ENCODE results near the gene FAM90A1.
"Not testable (repeated sequence)": the region's sequence is repeated elsewhere in the genome, so short reads cannot be mapped to it uniquely, and the experiment has no call there.

The FAM90A1 gene, protein sequence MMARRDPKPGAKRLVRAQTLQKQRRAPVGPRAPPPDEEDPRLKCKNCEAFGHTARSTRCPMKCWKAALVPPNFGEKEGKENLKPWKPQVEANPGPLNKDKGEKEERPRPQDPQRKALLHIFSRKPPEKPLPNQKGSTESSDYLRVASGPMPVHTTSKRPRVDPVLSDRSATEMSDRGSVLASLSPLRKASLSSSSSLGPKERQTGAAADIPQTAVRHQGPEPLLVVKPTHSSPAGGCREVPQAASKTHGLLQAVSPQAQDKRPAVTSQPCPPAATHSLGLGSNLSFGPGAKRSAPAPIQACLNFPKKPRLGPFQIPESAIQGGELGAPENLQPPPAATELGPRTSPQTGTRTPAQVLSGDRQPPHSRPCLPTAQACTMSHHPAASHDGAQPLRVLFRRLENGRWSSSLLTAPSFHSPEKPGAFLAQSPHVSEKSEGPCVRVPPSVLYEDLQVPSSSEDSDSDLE

DNA sequence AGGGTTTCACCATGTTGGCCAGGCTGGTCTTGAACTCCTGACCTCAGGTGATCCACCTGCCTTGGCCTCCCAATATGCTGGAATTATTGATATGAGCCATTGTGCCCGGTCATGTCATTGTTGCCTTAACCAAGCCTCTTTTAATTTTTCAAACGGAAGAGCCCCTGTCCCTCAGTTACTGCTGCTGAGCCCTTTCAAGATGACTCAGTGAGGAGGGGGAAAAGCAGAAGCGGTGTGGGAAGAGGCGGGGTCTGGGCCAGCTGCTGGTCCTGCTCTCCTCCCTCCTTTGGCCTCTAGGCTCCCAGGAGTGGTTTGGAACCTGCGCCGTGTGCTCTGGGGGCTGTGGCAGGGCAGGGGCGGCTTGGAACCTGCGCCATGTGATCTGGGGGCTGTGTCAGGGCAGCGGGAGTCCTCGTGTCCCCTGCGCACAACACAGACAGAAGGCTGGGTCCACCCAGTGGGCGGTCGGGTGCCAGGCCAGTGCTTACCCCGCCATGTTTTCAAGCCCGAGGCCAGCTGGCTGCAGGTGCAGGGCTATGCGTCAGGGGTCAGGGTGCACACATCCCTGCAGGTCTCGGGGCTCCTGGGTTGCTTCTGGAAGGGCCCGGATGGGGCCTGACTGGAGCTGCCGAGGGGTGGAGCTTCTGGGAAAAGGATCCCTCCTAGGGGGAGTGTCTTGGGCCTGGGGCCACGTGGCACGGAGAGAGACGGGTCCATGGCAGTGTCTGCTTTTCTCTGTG is at the start of gene FAM90A1:
Gene FAM90A1, minus strand, starts transcription at position 627 of the 740 bp plus-strand sequence. CDS start 2,786 bp downstream, outside the sequence.
- not testable (repeated sequence) for DNase-seq (ENCODE audit: low spot score)

DNA sequence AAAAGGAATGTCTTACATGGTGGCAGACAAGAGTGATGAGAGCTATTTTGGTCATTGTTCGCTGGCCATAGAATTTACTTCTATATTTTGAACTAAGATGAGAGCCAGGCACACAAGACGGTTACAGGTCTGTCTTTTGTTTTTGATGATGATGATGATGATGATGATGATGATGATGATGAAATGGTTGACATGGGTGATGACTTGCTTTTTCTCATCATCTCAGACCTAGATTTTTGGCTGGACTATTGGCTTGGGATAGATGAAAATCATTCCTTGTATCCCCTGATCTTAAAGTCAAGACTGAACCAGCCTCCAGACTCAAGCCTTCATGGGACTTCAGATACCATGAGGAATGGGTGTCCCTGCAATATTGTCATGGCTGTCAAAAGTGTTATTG is 49.0 kb upstream of the FAM90A1 start:
- not testable (repeated sequence) for DNase-seq (ENCODE audit: low spot score)

DNA sequence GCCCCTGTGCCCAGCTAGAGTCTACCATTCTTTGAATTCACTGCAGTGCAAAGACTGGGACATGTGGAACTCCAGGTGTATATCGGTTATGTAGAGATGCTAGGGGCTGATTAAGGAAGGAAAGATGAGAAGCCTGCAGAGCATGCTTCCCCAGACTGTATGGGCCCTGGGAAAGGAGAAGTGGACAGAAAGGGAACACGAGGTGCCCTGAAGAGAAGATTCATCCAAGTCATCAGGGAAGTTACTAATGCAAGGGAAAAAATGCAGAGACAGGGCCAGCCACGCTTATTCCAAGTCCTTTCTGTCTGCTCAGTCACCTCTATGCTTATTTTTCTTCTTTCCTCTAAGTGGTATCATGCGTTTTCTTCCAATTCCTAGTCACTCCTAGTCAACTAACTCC is 39.3 kb upstream of the FAM90A1 start:
- not testable (repeated sequence) for DNase-seq (ENCODE audit: low spot score)

DNA sequence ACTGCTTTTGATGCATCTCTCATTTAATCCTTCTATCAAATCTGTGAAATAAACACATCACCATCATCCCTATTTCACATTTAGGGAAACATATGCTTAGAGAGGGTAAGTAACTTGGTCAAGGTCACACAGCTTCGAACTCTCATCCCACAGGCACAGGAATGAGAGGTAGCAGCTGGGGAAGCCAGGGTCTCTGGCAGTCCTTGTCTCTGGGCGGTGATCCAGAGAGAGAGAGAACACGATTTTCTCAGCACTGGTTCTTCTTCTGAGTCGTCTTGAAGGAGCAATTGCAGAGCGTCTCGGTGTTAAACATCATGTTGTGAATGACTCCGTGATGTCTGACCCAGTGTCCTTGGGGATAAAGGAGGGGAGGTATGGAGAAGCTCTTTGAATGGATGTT is 36.8 kb upstream of the FAM90A1 start:
- DNase-seq (ENCODE audit: low spot score), result not testable (repeated sequence)

DNA sequence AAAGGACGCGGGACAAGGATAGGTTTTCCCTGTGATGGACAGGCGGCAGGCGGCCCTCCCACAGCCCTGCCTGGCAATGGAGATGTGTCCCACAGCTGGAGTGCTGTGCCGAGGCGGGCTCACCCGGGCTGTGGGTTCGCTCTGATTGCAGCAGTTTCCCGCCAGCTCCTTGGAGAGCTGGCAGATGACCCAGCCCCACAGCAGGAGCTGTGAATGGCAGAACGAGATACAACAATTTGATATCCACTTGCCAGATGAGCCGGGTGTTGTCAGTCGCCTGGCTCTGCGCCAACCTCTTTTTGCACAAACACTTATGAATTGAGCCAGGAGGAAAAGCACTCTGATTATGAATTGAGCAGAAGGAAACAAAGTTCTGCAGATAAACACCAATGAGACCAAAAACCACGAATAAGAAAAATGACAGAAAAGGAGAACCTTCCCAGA is 33.7 kb upstream of the FAM90A1 start:
- DNase-seq (ENCODE audit: low spot score), result not testable (repeated sequence)

DNA sequence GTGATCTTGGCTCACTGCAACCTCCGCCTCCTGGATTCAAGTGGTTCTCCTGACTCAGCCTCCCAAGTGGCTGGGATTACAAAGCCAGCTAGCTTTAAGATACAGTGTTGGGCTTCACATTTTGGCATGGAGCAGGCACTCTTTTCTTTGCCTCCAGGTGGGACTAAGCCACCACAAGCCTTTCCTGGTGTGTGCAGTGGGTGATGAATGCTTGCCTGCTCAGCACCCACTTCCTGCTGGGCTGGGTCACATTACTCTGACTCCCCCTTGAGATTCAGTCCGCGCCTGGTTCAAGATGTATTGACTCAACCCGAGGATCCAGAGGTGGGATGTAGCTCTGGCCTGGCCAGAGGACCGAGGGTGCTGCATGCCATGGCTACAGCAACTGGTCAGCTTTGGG is 28.9 kb upstream of the FAM90A1 start:
- DNase-seq (ENCODE audit: low spot score), result not testable (repeated sequence)

DNA sequence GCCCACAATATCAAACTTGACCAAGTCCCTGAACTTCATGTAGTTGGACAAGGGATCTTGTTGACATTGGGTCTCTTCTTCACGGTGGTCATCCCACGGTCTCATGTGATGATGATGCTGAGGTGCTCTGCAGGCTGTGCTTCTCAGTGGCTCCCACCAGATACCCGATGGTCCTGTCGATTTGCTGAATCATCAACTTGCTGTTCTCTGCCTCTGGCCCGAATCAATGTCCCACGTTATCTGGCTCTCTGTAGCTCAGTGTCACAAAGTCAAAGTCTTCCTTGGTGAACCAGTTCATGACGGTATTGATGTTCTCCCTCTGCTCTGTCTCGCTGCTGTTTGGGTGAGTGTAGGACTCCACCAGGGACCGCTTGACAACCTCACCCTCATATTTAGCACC is 27.3 kb upstream of the FAM90A1 start:
- not testable (repeated sequence) for DNase-seq (ENCODE audit: low spot score)

DNA sequence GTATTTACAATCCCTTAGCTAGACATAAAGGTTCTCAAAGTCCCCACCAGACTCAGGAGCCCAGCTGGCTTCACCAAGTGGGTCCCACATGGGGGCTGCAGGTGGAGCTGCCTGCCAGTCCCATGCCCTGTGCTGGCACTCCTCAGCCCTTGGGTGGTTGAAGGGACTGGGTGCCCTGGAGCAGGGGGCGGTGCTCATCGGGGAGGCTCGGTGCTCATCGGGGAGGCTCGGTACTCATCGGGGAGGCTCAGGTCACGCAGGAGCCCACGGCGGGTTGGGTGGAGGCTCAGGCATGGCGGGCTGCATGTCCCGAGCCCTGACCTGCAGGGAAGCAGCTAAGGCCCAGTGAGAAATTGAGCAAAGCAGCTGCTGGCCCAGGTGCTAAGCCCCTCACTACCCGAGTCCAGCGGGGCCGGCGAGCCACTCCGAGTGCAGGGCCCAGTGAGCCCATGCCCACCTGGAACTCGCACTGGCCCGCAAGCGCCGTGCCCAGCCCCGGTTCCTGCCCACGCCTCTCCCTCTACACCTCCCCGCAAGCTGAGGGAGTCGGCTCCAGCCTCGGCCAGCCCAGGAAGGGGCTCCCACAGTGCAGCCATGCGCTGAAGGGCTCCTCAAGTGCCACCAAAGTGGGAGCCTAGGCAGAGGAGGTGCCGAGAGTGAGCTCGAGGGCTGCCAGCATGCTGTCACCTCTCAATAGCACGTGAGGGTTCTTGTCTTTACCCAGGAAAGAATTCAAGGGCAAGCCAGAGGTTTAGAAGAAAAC is 24.8 kb upstream of the FAM90A1 start:
- DNase-seq (ENCODE audit: low spot score), result not testable (repeated sequence)

DNA sequence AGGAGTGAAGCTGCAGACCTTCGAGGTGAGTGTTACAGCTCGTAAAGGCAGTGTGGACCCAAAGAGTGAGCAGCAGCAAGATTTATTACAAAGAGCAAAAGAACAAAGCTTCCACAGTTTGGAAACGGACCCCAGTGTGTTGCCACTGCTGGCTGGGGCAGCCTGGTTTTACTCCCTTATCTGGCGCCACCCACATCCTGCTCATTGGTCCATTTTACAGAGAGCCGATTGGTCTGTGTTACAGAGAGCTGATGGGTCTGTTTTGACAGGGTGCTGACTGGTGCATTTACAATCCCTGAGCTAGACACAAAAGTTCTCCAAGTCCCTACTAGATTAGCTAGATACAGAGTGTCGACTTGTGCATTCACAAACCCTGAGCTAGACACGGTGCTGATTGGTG is 24.2 kb upstream of the FAM90A1 start:
- DNase-seq (ENCODE audit: low spot score), result not testable (repeated sequence)

DNA sequence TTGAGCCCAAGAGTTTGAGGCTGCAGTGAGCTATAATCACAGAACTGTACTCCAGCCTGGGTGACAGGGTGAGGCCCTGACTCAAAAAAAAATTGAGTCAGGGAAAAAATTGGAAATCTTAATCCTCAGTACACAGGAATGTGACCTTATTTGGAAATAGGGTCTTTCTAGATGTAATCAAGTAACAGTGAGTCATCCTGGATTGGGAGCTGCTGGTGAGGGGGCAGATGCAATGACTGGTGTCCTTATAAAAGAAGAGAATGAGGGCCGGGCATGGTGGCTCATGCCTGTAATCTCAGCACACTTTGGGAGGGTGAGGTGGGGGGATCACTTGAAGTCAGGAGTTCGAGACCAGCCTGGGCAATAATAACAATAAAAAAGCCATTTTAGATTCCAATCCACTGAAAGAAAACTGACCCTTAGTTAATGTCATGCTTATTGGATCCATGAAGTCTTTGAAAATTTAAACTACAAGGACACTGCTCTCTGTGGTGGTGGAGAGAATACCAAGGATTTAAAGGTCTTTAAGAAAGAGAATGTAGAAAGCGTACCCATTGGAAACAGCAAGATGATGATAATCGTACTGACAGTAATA is 19.6 kb upstream of the FAM90A1 start:
- not testable (repeated sequence) for DNase-seq (ENCODE audit: low spot score)

DNA sequence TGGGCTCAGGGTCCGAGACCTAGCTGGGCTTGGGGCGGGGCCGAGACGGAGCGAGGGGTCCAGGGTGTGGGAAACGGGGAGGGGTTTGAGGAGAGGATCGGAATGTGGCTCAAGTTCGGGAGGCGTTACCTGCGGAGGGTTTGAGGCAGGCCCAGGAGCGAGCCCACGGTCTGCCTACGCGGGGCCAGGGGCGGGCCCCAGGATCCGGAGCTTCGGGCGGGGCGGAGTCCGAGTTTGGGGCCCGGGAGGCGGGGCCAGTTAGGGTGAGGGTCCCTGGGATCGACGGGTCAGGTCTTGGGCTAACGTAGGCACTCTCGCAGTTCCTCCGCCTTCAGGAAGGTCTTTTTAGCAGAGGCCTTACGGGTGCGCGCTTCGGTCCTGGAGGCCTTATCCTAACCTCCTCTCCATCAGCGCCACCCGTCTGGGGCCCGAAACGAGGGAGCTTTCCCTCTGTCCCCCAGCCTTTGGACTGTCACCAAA is 16.3 kb upstream of the FAM90A1 start:
- peak; percentile 53 for DNase-seq (ENCODE audit: low spot score)

DNA sequence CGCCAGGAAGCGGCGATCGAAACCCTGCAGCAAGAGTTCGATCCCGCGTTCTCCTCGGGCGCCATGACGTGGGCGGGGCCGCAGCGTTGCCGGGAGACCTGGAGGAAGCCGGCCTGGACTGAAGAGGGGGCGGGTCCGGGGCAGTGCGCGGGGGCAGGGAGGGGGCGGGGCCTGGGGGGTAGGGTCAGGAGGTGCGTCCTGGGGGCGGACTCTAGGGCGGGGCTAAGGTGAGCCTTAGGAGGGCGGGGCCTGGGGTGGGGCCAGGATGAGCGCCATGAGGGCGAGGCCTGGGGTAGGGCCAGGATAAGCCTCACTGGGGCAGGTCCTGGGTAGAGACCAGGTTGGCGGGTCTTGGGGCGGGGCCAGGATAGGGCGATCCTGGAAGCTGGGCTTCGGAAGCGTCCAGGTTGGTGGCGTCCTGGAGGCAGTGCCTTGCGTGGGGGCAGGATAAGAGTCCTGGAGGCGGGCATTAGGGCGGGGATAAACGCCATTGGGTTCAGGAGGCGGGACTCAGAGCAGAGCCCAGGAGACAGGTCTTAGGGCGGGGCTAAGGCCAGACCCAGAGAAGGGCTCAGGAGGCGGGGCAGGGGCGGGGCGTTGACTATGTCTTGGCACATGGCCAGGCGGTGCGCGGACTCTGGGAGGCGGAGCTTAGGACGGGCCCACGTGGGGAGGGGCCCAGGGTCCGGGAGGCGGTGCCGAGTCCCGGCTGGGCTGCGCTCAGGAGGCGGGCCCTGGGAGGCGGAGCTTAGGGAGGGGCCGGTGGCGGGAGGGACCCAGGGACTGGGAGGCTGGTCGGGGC is 15.7 kb upstream of the FAM90A1 start:
- peak; percentile 99 for DNase-seq (ENCODE audit: low spot score)

DNA sequence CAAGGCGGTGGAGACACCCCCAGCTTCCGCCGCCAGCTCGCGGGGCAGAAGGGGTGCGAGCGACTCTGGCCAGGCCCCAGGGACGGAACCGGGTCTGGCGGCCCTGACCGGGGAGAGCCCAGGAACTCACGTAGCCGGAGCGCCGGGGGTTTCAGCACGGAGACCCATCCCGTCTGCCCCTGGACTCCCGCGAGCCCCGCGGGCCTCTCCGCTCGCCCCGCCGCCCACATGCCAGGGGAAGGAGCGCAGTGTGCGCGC is 15.1 kb upstream of the FAM90A1 start:
- DNase-seq (ENCODE audit: low spot score), result not testable (repeated sequence)

DNA sequence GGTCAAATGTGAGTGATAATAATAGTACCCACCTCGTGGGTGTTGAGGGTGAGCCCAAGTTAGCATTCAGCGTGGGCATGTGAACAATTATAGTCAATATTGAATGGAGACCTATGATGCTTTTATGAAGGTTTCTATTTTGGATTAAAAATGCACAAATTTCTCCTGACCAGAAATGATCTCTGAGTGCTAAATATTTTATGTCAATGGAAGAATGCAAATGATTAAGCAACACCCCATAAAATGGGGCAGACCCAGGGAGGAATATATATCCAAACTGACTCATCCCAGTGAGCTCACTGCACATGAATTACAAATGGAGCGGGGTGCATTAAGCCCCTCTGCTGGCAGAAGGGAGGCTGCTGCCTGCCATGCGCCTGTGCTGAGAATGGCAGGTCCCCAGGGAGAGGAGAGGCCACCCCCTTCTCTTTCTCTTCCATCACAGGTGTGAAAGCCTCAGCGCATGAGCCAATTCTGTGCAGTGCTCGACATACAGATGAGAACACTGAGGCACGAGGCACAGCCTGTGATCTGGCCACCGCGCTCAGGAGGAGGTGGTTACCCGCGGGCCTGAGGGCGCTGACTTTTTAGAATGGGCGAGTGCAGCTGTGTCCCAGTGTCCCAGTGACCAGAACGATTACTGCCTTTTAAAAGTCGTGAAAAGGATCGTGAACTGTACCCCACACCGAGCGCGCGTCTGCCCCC is 14.7 kb upstream of the FAM90A1 start:
- DNase-seq (ENCODE audit: low spot score), result peak; percentile 12

DNA sequence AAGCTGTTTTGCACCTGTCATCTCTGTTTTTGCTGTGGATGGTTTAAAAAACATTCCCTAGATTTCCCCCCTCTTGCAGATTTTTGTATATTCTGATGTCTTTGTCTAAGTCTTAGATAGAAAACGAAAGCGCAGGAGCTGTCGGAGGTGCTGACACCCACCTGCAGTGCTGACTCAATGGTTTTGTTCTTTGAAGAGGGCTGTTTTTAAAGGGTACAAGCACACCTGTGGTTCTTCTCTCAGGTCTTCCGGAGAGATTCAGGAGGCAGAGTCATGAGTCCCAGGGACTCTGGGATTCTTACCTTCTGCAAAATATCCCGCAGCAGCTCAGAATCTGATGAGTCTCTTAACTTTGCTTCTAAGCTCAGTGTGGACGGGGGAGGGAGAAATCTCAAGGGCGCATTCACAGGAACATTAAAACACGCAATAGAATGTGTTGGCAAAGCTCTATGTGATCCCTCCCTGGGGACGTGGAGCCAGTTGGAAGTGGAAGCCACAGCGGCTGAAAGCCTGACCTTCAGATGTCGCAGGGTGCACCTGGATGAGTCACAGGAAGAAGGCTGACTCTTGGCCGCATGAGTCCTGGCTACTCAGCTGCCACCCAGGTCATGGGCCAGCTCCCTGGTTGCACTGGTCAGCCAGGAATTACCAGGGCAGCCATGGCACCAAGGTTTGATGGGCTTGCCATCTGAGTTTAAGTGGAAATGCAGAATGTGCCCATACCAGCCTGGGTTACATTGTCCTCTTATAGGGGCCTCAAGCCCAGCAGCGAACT is 13.1 kb upstream of the FAM90A1 start:
- DNase-seq (ENCODE audit: low spot score), result not testable (repeated sequence)

DNA sequence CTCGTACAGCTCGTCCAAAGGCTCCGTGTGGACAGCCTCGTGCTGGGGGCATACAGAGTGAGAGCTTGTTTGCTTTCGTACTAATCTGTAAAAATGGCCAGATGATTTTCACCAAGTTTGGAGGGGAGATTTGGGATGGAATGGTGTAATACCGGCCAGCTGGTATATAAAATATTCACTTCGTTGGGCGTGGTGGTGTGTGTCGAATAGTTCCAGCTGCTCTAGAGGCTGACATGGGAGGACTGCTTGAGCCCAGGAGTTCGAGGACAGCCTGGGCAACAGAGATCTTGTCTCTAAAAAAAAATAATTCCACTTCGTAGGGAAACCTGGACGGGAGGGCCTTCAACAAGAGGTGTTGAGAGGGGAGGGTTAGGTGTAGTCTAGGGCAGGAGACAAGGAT is 9.6 kb upstream of the FAM90A1 start:
- not testable (repeated sequence) for DNase-seq (ENCODE audit: low spot score)

DNA sequence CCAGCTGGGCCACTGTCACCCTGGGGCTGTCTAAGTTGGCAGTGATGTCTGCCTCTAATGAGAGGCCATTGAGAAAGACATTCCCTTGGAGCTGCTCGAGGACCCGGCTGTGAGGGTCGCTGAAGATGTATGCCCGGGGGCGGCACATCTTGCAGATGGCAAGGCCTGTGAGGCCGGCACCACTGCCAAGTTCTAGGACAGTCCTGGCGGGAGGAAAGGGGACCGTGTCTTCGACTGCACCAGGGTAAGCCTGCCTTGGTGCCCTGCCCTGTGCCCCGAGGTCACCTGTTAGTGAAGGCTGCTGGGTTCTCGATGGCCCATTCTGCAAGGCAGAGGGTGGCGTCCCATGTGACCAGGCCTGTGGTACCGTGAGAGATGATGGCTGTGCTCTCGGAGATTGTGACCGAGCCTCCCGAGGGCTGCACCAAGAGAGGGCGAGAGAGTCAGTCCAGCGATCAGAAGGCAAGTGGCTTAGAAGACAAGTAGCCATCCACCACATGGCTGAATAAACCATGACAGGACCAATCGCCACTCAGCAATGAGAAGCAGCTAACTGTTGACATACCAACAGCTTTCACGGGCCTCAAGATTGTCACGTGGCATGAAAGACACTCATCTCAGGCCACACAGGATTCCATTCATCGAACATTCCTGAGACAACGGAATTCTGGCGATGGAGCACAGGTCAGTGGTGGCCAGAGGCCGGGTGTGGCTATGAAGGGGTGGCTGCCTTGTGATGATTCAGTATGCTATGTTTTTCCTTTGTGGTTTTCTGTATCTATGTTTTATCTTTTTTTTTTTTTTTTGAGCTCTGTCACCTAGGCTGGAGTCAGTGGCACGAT is 8.1 kb upstream of the FAM90A1 start:
- DNase-seq (ENCODE audit: low spot score), result not testable (repeated sequence)

DNA sequence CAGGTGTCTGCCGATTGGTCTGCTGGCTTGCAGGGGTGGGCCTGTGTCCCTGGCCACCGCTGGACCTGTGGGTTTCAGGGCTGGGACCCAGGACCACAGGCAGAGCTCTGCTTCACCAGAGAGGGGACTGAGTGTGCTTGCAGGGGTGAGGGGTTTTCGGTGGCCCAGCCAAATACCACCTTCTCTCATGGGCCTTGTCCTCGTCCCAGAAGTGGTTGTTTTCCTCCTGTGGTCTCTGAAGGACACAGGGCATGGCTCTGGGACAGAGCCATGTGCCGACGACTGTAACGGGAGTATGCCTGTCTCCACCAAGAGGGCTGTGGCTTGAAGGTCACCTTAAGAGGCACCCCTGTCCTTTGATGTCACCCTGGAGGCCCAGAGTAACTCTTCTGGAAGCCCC is 7.3 kb upstream of the FAM90A1 start:
- DNase-seq (ENCODE audit: low spot score), result not testable (repeated sequence)
